Adrenal gland (tissue), 12 donors: ENCODE data around the gene NHSL2. TPM values are rescaled to one million over a fixed set of nuclear protein-coding genes. Genes with fewer than 3 reads are reported as not detected.
A peak's percentile ranks its signal among the peaks of the same experiment; 100 is the strongest.

ENCODE experiments used
- DNase-seq, 7 donors: peaks; one replicate each; pipeline ENCODE4 v3.0.0-alpha.2; 2019 to 2020
- H3K27ac ChIP-seq, 5 donors: fragments of 200-600 bp; sonication (generic) in 4 of 5; 1 replicate in 3 of 5; 2 replicates in 2 of 5; pipeline versions ENCODE4 v1.5.1 to v1.8.0; 2016 to 2020; ENCODE audit warnings: mild to moderate bottlenecking in 1 of 5
- H3K27me3 ChIP-seq: fragments of 200-600 bp; 2 replicates; pipeline ENCODE4 v1.8.0; 2021
- H3K36me3 ChIP-seq, 2 donors: fragments of 200-600 bp; replicated peaks in 1 of 2; 1 replicate in 1 of 2; 2 replicates in 1 of 2; pipeline versions ENCODE4 v1.5.1 to v1.8.0; 2018 to 2022
- H3K4me1 ChIP-seq, 2 donors: fragments of 200-600 bp; replicated peaks in 1 of 2; 1 replicate in 1 of 2; 2 replicates in 1 of 2; pipeline versions ENCODE4 v1.5.1 to v1.8.0; 2018 to 2021
- H3K4me3 ChIP-seq, 4 donors: fragments of 200-600 bp; sonication (generic) in 3 of 4; one replicate each; pipeline ENCODE4 v1.5.1; 2016 to 2018
- H3K9me3 ChIP-seq, 3 donors: fragments of 200-600 bp; sonication (generic) in 1 of 3; replicated peaks in 1 of 3; 1 replicate in 2 of 3; 2 replicates in 1 of 3; pipeline versions ENCODE4 v1.5.1 to v1.8.0; 2016 to 2021
- CTCF ChIP-seq, 6 experiments: fragments of 450-650 bp in 4 of 6; fragments of 200-600 bp in 2 of 6; sonication (generic) in 1 of 6; IDR thresholded peaks; 1 replicate in 5 of 6; 2 replicates in 1 of 6; pipeline versions ENCODE4 v1.5.1 to v1.8.0; 2016 to 2021; ENCODE audit warnings: antibody characterized with exemption in 6 of 6, mild to moderate bottlenecking in 2 of 6, moderate library complexity in 1 of 6
- POLR2A ChIP-seq, 2 donors: fragments of 450-650 bp; IDR thresholded peaks; one replicate each; pipeline ENCODE4 v1.6.1; 2017; ENCODE audit warnings: antibody characterized with exemption in 2 of 2, mild to moderate bottlenecking in 2 of 2, moderate library complexity in 1 of 2
- WGBS, 4 donors: extraction: QIAGEN DNeasy Blood & Tissue Kit in 2 of 4; methylation state at CpG; one replicate each; pipeline versions ENCODE4 v1.1.5 to v1.1.7; 2013 to 2017; 5-methylcytosine and 5-hydroxymethylcytosine counted together
- intact Hi-C, 2 donors: fragments of 100-400 bp; cut with DNase I; formaldehyde crosslinking; loops; one replicate each; pipeline versions ENCODE4 v1.14.1 to v1.15.0; 2022 to 2023
- polyA plus RNA-seq, 3 donors: library from polyadenylated mRNA; stranded (reverse); fragments of 200-250 nt in 2 of 3; fragments of 350-450 nt in 1 of 3; fragmentation: Illumina TruSeq in 1 of 3; extraction: RNeasy Lipid Tissue Mini Kit (QIAGEN cat#74804) in 1 of 3; gene quantifications; one replicate each; pipeline ENCODE4 v1.2.3, GENCODE V29; 2013 to 2014
- total RNA-seq, 9 donors: library from RNA; depleted of rRNA in 4 of 9; stranded (reverse); fragments of >200 nt in 4 of 9; fragments of 120-200 nt in 1 of 9; fragmentation: NEBNext Ultra II Directional in 1 of 9; extraction: Animal tissue kit (Norgen Biotek cat#: 25700) in 1 of 9; gene quantifications; one replicate each; pipeline versions ENCODE4 v1.1.0 to v1.2.4, GENCODE V29; 2013 to 2023
- donor health status: healthy with polysubstance abuse.
- donor health status: Bipolar disorder and iron deficiency.
- donor health status: DM: yes; HTN: yes; CAD: no.
- donor health status: DM: no; HTN: no; CAD: no.
- donor health status: DM: no; HTN: no; CAD: no.
- donor health status: DM: yes; HTN: yes; CAD: no.

Gene NHSL2
- total and polyA plus RNA-seq, 12 donors = 1.3 to 18.2 (median 4.8) TPM

GRCh38 chrX:72124540-72125201, 214.0 kb downstream of the NHSL2 start:
- peak in 1 of 7 donors; percentile 7 for DNase-seq
- Histone ChIP-seq H3K27me3 (peaks cover 10% of the 10 kb centered on the region), H3K9me3 (no peaks in the 10 kb centered on the region), H3K27ac (no peak overlapping the region), H3K4me3 (no peak overlapping the region), H3K4me1 (peaks cover 0 to 5% of the 10 kb centered on the region in 2 donors), H3K36me3 (no peaks in the 10 kb centered on the region)
- TF ChIP-seq CTCF (IDR thresholded peaks at IDR 0.05) (no peak), POLR2A (IDR thresholded peaks at IDR 0.05) (no peak)
- intact Hi-C loops = loop anchor here (5.0 kb wide), 2 partner anchors 102 to 117 kb away; no protein-coding TSS in a partner anchor
- WGBS, 4 donors = 70 to 91% (median 74%) methylated on average over 4 to 8 of the region's 8 CpGs

GRCh38 chrX:72125331-72126047, 214.8 kb downstream of the NHSL2 start:
- intact Hi-C loops = loop anchor here (5.0 kb wide), 2 partner anchors 103 to 118 kb away; no protein-coding TSS in a partner anchor
- Histone ChIP-seq H3K36me3 (no peaks in the 10 kb centered on the region), H3K9me3 (no peaks in the 10 kb centered on the region), H3K27ac (peak overlapping the region in 1 of 5 donors; percentile 45), H3K4me1 (peaks cover 0 to 5% of the 10 kb centered on the region in 2 donors), H3K27me3 (peaks cover 10% of the 10 kb centered on the region), H3K4me3 (no peak overlapping the region)
- DNase-seq = peak in 1 of 7 donors; percentile 9
- WGBS, 4 donors = 29 to 60% (median 51%) methylated on average over 1 to 6 of the region's 6 CpGs
- no peak for TF ChIP-seq CTCF (IDR thresholded peaks at IDR 0.05)
- no peak for TF ChIP-seq POLR2A (IDR thresholded peaks at IDR 0.05)

- WGBS, 4 donors = 35 to 39% (median 36%) methylated on average over 3 of the region's 3 CpGs; no CpG with 5 or more reads in 1 of the 4 donors
- DNase-seq = no peak
Measured at GRCh38 chrX:72126048-72126415, 215.4 kb downstream of the NHSL2 start.

More at GRCh38 chrX:72126048-72126415, 215.4 kb downstream of the NHSL2 start:
- no peaks in the 10 kb centered on the region for H3K9me3 ChIP-seq
- peaks cover 0 to 5% of the 10 kb centered on the region in 2 donors for H3K4me1 ChIP-seq
- TF ChIP-seq POLR2A (IDR thresholded peaks at IDR 0.05) (no peak), CTCF (IDR thresholded peaks at IDR 0.05) (no peak)
- peak overlapping the region in 2 of 5 donors; percentile 45 to 55 for H3K27ac ChIP-seq
- H3K4me3 ChIP-seq = no peak overlapping the region
- intact Hi-C loops = loop anchor here (5.0 kb wide), 2 partner anchors 104 to 119 kb away; no protein-coding TSS in a partner anchor
- H3K27me3 ChIP-seq = peaks cover 10% of the 10 kb centered on the region
- no peaks in the 10 kb centered on the region for H3K36me3 ChIP-seq
